Fibroblast of the aortic adventitia (primary cell): ENCODE data around the gene RNF151. TPM values are rescaled to one million over a fixed set of nuclear protein-coding genes. Genes with fewer than 3 reads are reported as not detected.

ENCODE experiments used
- DNase-seq: peaks from one replicate; pipeline ENCODE4 v3.0.0-alpha.2; 2010; ENCODE audit warnings: low read depth
- H3K4me3 ChIP-seq: 2 replicates; pipeline ENCODE4 v1.5.1; 2011; ENCODE audit warnings: low read depth, mild to moderate bottlenecking, control low read depth, low read length, moderate library complexity
- CTCF ChIP-seq: IDR thresholded peaks from 2 replicates; pipeline ENCODE4 v1.5.1; 2011; ENCODE audit warnings: mild to moderate bottlenecking, low read length, control low read depth, inconsistent platforms; ENCODE audit not compliant: insufficient read depth
- total RNA-seq: library from RNA; depleted of rRNA; stranded (reverse); fragments of >200 nt; gene quantifications from 2 replicates; pipeline ENCODE4 v1.2.3, GENCODE V29; 2012; ENCODE audit warnings: low replicate concordance

RNF151 gene
- total RNA-seq, 1 donor: not detected

- peak overlapping the region; percentile 66 for H3K4me3 ChIP-seq
- DNase-seq: peak; percentile 74
- TF ChIP-seq CTCF: peak; percentile 63
Measured at GRCh38 chr16:1929578-1930337, 36.9 kb upstream of the RNF151 start.

GRCh38 chr16:1930338-1930720 lies 36.3 kb upstream of the RNF151 start:
- H3K4me3 ChIP-seq: no peak overlapping the region
- TF ChIP-seq CTCF: no peak
- no peak for DNase-seq

DNA sequence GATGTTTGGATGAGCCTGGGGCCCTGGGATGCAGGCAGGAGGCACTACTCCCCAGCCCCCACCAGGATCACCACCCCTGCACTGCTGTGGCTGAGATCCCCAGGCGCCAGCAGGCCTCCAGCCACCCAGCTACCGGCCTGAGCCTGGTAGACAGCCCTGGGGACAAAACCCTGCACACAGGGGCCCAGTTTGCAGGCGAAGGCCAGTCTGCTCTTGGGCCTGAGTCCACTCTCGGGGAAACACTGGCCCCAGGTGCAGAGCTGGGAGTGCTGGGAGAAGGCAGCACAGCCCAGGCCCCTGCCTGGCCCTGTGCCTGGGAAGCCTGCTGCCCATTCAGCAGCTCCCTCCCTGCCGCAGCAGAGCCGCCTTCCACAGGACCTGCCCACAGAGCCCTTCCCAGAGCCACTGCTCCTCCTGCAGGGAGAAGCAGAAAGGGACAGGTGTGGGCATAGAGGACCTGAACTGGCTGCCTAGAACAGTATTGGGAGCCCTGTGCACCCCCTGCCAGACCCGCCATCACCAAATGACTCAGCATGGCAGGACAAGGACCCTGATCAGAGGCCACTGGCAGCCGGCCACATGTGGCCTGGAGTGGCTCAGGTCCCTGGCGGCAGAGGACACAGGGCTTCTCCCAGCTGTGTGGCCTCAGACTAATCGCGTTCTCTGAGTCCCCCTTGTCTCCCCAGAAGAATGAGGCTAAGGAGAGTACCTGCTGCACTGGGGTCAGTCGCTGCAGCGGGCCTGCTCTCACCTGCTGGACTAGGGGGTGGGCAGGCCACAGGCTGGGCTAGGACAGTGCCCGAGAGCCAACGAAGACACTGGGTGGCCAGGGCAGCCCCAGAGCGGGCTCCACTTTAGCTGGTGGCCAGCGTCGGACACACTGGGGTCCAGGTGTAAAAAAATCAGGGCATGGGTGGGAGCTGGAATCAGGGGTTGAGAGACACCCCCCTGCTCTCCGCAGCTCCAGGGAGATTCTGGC lies 34.3 kb upstream of the RNF151 start:
- DNase-seq: no peak
- TF ChIP-seq CTCF: no peak
- no peak overlapping the region for H3K4me3 ChIP-seq

GRCh38 chr16:1933097-1933661 lies 33.5 kb upstream of the RNF151 start:
- TF ChIP-seq CTCF: no peak
- no peak overlapping the region for H3K4me3 ChIP-seq
- DNase-seq: no peak

DNA sequence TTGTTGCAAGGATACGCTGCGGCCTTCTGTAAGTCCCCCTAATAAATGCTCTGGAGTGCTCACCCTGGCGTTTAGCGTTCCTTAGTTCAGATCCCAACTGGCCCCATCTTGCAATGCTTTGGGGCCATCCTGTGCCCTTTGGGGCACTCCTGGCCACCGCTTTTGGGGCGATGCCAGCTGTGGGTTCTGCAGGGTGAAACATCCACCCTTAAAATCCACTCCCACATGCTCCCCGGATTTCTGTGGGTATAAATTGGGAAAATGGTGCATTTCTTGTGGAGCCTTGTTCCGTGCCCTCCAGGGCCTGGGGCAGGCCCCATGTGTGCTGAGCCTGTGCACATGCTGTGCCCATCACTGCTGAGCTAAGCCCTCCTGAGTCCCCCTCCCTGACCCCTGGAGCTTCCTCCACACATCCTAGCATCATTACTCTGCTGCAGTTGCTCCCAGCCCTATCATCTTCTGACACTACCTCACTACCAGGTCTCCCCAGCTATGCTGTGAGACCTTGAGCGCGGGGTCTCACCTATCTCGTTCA lies 29.6 kb upstream of the RNF151 start:
- no peak for TF ChIP-seq CTCF
- no peak for DNase-seq
- H3K4me3 ChIP-seq: no peak overlapping the region

GRCh38 chr16:1938316-1938715 lies 28.3 kb upstream of the RNF151 start:
- TF ChIP-seq CTCF: no peak
- no peak for DNase-seq
- no peak overlapping the region for H3K4me3 ChIP-seq
